SK-N-SH (cell line): ENCODE data around the gene EEA1. TPM values are rescaled to one million over a fixed set of nuclear protein-coding genes. Genes with fewer than 3 reads are reported as not detected.

ENCODE experiments used
- CTCF ChIA-PET: fragments of 300-600, 350-600 bp; formaldehyde crosslinking; extraction: SDS; loops from one replicate; lab custom pipeline; 2021; lab: Yijun Ruan, JAX
- POLR2A ChIA-PET: fragments of 350-600 bp; sonication (Branson Sonifier 250); formaldehyde crosslinking; extraction: SDS; loops from one replicate; lab custom pipeline; 2020; ENCODE audit warnings: antibody characterized with exemption, inconsistent platforms; lab: Yijun Ruan, JAX
- DNase-seq: peaks from one replicate; pipeline ENCODE4 v3.0.0; 2012
- H2AFZ ChIP-seq: fragments of 200-600 bp; sonication (generic); 2 replicates; pipeline ENCODE4 v1.8.1; 2016; ENCODE audit warnings: antibody characterized with exemption, mild to moderate bottlenecking, low read depth
- H3F3A ChIP-seq: fragments of 200-600 bp; sonication (generic); replicated peaks from 2 replicates; pipeline ENCODE3; 2016; ENCODE audit warnings: antibody characterized with exemption, mild to moderate bottlenecking; ENCODE audit not compliant: insufficient read depth
- H3K27ac ChIP-seq, 2 experiments: fragments of 200-500 bp in 1 of 2; fragments of 200-600 bp in 1 of 2; sonication (Bioruptor generic) in 1 of 2; sonication (generic), shearing (Covaris generic) in 1 of 2; 2 replicates each; pipeline versions ENCODE4 v1.5.1 to v1.6.1; 2014 to 2016; ENCODE audit warnings: low read depth in 2 of 2, inconsistent platforms in 1 of 2, low read length in 1 of 2, mild to moderate bottlenecking in 1 of 2, mixed read lengths in 1 of 2
- H3K27me3 ChIP-seq: fragments of 200-600 bp; sonication (generic), shearing (Covaris generic); 2 replicates; pipeline ENCODE4 v1.6.1; 2016; ENCODE audit warnings: mixed run types; ENCODE audit not compliant: insufficient read depth
- H3K36me3 ChIP-seq, 2 experiments: fragments of 200-500 bp in 1 of 2; fragments of 200-600 bp in 1 of 2; sonication (Bioruptor generic) in 1 of 2; sonication (generic) in 1 of 2; replicated peaks in 1 of 2; 2 replicates each; pipeline versions ENCODE3 to v1.5.1; 2014 to 2016; ENCODE audit warnings: low read length in 1 of 2, mild to moderate bottlenecking in 1 of 2; ENCODE audit not compliant: insufficient read depth in 2 of 2, control insufficient read depth in 1 of 2
- H3K4me1 ChIP-seq, 2 experiments: fragments of 200-500 bp in 1 of 2; fragments of 200-600 bp in 1 of 2; sonication (Bioruptor generic) in 1 of 2; sonication (generic), shearing (Covaris generic) in 1 of 2; 2 replicates each; pipeline versions ENCODE4 v1.5.1 to v1.6.1; 2014 to 2016; ENCODE audit warnings: low read depth in 1 of 2, low read length in 1 of 2, mixed run types in 1 of 2; ENCODE audit not compliant: insufficient read depth in 2 of 2, control insufficient read depth in 1 of 2
- H3K4me2 ChIP-seq: fragments of 200-600 bp; sonication (generic), shearing (Covaris generic); 2 replicates; pipeline ENCODE4 v1.6.1; 2017; ENCODE audit warnings: mixed run types
- H3K4me3 ChIP-seq, 2 experiments: fragments of 200-500 bp in 1 of 2; fragments of 200-600 bp in 1 of 2; sonication (Bioruptor generic) in 1 of 2; sonication (generic), shearing (Covaris generic) in 1 of 2; 2 replicates each; pipeline versions ENCODE4 v1.5.1 to v1.8.1; 2014 to 2016; ENCODE audit warnings: low read depth in 2 of 2, inconsistent platforms in 1 of 2, low read length in 1 of 2, mild to moderate bottlenecking in 1 of 2, mixed read lengths in 1 of 2, moderate library complexity in 1 of 2
- H3K79me2 ChIP-seq: fragments of 200-600 bp; sonication (generic); 2 replicates; pipeline ENCODE4 v1.8.1; 2017; ENCODE audit warnings: mild to moderate bottlenecking; ENCODE audit not compliant: insufficient read depth
- H3K9ac ChIP-seq: fragments of 200-600 bp; sonication (generic); 2 replicates; pipeline ENCODE4 v1.6.1; 2017; ENCODE audit warnings: mixed run types
- H3K9me2 ChIP-seq: fragments of 200-600 bp; sonication (generic); 2 replicates; pipeline ENCODE4 v1.6.1; 2017; ENCODE audit warnings: mixed run types
- H3K9me3 ChIP-seq: fragments of 200-600 bp; sonication (generic); 2 replicates; pipeline ENCODE4 v1.6.1; 2017; ENCODE audit warnings: mixed run types, mild to moderate bottlenecking, moderate library complexity
- H4K20me1 ChIP-seq: fragments of 200-600 bp; sonication (generic); 2 replicates; pipeline ENCODE4 v1.6.1; 2017; ENCODE audit warnings: mild to moderate bottlenecking, mixed run types; ENCODE audit not compliant: insufficient read depth
- CHD2 ChIP-seq: fragments of 150-350 bp; IDR thresholded peaks from 2 replicates; pipeline ENCODE4 v1.6.1; 2018; ENCODE audit warnings: low read length; ENCODE audit not compliant: partially characterized antibody
- EP300 ChIP-seq, 2 experiments: IDR thresholded peaks; 2 replicates each; pipeline versions ENCODE4 v1.4.0 to v1.6.1; 2012; ENCODE audit warnings: borderline replicate concordance in 1 of 2, low read depth in 1 of 2, low read length in 1 of 2
- JUND ChIP-seq: IDR thresholded peaks from 2 replicates; pipeline ENCODE4 v1.4.0; 2012
- NRF1 ChIP-seq: IDR thresholded peaks from 2 replicates; pipeline ENCODE4 v1.6.1; 2012; ENCODE audit warnings: low read depth, mild to moderate bottlenecking, low read length
- REST ChIP-seq: IDR thresholded peaks from 2 replicates; pipeline ENCODE4 v1.6.1; 2012; ENCODE audit warnings: mild to moderate bottlenecking, low read depth, low read length, moderate library complexity
- RXRA ChIP-seq: IDR thresholded peaks from 2 replicates; pipeline ENCODE4 v1.4.0; 2012; ENCODE audit warnings: low read depth, mild to moderate bottlenecking, borderline replicate concordance
- SIN3A ChIP-seq: IDR thresholded peaks from 2 replicates; pipeline ENCODE4 v1.6.1; 2012; ENCODE audit warnings: low read depth, mild to moderate bottlenecking, low read length, moderate library complexity, borderline replicate concordance
- TEAD4 ChIP-seq: IDR thresholded peaks from 2 replicates; pipeline ENCODE4 v1.4.0; 2012; ENCODE audit warnings: mild to moderate bottlenecking, borderline replicate concordance; ENCODE audit not compliant: insufficient read depth
- YY1 ChIP-seq: IDR thresholded peaks from 2 replicates; pipeline ENCODE4 v1.4.0; 2012; ENCODE audit warnings: low read depth, mild to moderate bottlenecking
- ZBTB33 ChIP-seq: IDR thresholded peaks from 2 replicates; pipeline ENCODE4 v1.4.0; 2012; ENCODE audit warnings: low read depth, borderline replicate concordance
- WGBS: methylation state at CpG from one replicate; pipeline ENCODE4 v1.1.6; 2017; ENCODE audit warnings: low lambda C conversion rate; 5-methylcytosine and 5-hydroxymethylcytosine counted together
- polyA plus RNA-seq, 3 experiments: library from polyadenylated mRNA; depleted of rRNA; stranded (reverse); fragments of >200 nt; gene quantifications; 2 replicates each; pipeline ENCODE4 v1.2.3, GENCODE V29; 2012
- TF ChIP-seq, protein P1 (sequence below): IDR thresholded peaks from 2 replicates; pipeline ENCODE4 v1.4.0; 2012; ENCODE audit warnings: low read depth, borderline replicate concordance
- TF ChIP-seq, protein P2 (sequence below): IDR thresholded peaks from 2 replicates; pipeline ENCODE4 v1.4.0; 2012; ENCODE audit warnings: low read depth

The EEA1 gene
- polyA plus RNA-seq, 1 of the 3 experiments (the other 2 are of a cell fraction) = 1.5 TPM

DNA sequence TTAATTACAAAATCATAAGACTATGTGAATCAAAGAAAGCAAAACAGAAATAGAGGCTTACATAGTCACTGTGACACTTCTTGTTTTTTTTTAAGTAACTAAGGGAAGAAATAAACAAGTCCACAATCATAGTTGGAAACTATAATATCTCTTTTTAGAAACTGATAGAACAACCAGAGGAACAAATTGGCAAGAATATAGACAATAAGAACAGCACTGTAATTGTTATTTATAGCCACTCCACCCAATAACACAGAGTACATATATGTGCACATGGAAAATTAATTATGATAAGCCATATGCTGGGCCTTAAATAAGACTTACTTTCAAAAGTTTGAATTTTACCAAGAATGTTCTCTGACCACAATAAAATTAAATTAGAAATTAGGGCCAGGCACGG is 125.2 kb downstream of the EEA1 start:
- Histone ChIP-seq H3F3A (no peaks in the 10 kb centered on the region), H3K4me1 (no peaks in the 10 kb centered on the region), H3K79me2 (peaks cover 3% of the 10 kb centered on the region; the same call in 1 of the 2 replicates), H3K9me3 (peaks cover 7% of the 10 kb centered on the region; the same call in 1 of the 2 replicates), H3K27ac (no peak overlapping the region), H3K4me3 (no peak overlapping the region), H3K4me2 (no peak overlapping the region), H3K36me3 (peaks cover 50 to 78% of the 10 kb centered on the region in 2 experiments), H3K9me2 (no peaks in the 10 kb centered on the region), H3K9ac (no peak overlapping the region), H2AFZ (no peak overlapping the region), H4K20me1 (no peaks in the 10 kb centered on the region), H3K27me3 (no peaks in the 10 kb centered on the region)
- ChIA-PET CTCF (no interaction called here), POLR2A (no interaction called here)
- 100% methylated on average over 1 of the region's 1 CpG for WGBS
- TF ChIP-seq NRF1 (no peak), YY1 (no peak), EP300 (IDR thresholded peaks at IDR 0.05; ENCODE audit: borderline replicate concordance in 1 of 2, low read depth in 1 of 2, low read length in 1 of 2) (no peak), SIN3A (no peak), JUND (no peak), ZBTB33 (no peak), REST (no peak), TEAD4 (no peak), RXRA (no peak), CHD2 (no peak)
- TF ChIP-seq, protein P1, sequence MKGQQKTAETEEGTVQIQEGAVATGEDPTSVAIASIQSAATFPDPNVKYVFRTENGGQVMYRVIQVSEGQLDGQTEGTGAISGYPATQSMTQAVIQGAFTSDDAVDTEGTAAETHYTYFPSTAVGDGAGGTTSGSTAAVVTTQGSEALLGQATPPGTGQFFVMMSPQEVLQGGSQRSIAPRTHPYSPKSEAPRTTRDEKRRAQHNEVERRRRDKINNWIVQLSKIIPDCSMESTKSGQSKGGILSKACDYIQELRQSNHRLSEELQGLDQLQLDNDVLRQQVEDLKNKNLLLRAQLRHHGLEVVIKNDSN = no peak
- TF ChIP-seq, protein P2, sequence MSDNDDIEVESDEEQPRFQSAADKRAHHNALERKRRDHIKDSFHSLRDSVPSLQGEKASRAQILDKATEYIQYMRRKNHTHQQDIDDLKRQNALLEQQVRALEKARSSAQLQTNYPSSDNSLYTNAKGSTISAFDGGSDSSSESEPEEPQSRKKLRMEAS = no peak
- DNase-seq = no peak
